ENCODE measurements around the gene TGM6. TPM values are rescaled to one million over a fixed set of nuclear protein-coding genes. Genes with fewer than 3 reads are reported as not detected.

The TGM6 gene
- total RNA-seq, 1 experiment from 2014 or later: not detected

GRCh38 chr20:2453792-2454191 is 73.1 kb downstream of the TGM6 start:
- Histone ChIP-seq H3K79me1 (ENCODE audit: insufficient read depth, low read depth, low read length, poor library complexity, severe bottlenecking) (no peaks in the 10 kb centered on the region), H3K9me3 (ENCODE audit: control insufficient read depth, low read depth, low read length) (no peaks in the 10 kb centered on the region), H2AK5ac (ENCODE audit: insufficient read length, low read length) (no peak overlapping the region), H2AFZ (ENCODE audit: low read length) (no peak overlapping the region), H3K4me1 (ENCODE audit: insufficient read depth, low read length) (no peaks in the 10 kb centered on the region), H3K9ac (ENCODE audit: extremely low read depth, insufficient read length, low read length) (no peak overlapping the region), H4K5ac (ENCODE audit: insufficient read length, low read depth, low read length) (no peak overlapping the region), H2BK120ac (ENCODE audit: low read depth, low read length, poor library complexity, severe bottlenecking) (no peak overlapping the region), H3K4ac (ENCODE audit: low read depth, low read length) (no peak overlapping the region), H3T11ph (ENCODE audit: low read length) (no peak overlapping the region), H3K14ac (ENCODE audit: insufficient read depth, low read length) (no peak overlapping the region), H4K91ac (ENCODE audit: insufficient read length, low read depth, low read length) (no peak overlapping the region), H2BK15ac (ENCODE audit: low read depth, low read length) (no peak overlapping the region), H3K23ac (ENCODE audit: insufficient read length, low read depth, low read length) (no peak overlapping the region), H2BK20ac (ENCODE audit: low read depth, low read length, poor library complexity, severe bottlenecking) (no peak overlapping the region), H4K20me1 (ENCODE audit: control insufficient read depth, insufficient read depth, insufficient read length) (no peaks in the 10 kb centered on the region), H3K27ac (ENCODE audit: insufficient read length, low read depth, low read length) (no peak overlapping the region), H2BK5ac (ENCODE audit: insufficient read length, low read length) (no peak overlapping the region), H3K79me2 (ENCODE audit: insufficient read depth, low read length) (no peaks in the 10 kb centered on the region), H3K27me3 (ENCODE audit: insufficient read depth, low read length) (no peaks in the 10 kb centered on the region), H2BK12ac (ENCODE audit: insufficient read length, low read depth, low read length) (no peak overlapping the region), H3K4me2 (ENCODE audit: insufficient read depth, insufficient read length, low read length) (no peak overlapping the region), H3K56ac (ENCODE audit: insufficient read length, low read depth, low read length) (no peak overlapping the region), H3K23me2 (ENCODE audit: insufficient read length, low read depth, low read length, poor library complexity, severe bottlenecking) (no peaks in the 10 kb centered on the region), H4K8ac (replicated peaks; ENCODE audit: insufficient read length, low read depth, low read length) (no peak overlapping the region), H3K18ac (ENCODE audit: insufficient read length, low read depth, low read length) (no peak overlapping the region)
- Mint-ChIP-seq H3K4me3 (no peak overlapping the region), H3K36me3 (ENCODE audit: insufficient read depth in 1 of 3, low read depth in 3 of 3) (peaks cover 0 to 3% (median 1%) of the 10 kb centered on the region in 3 experiments; a peak in 3 of 7 replicates), H3K27me3 (ENCODE audit: low read depth) (no peaks in the 10 kb centered on the region), H3K4me1 (no peaks in the 10 kb centered on the region), H3K27ac (no peak overlapping the region), H3K9me3 (no peaks in the 10 kb centered on the region)
- WGBS (ENCODE audit: extremely low coverage, insufficient read length, low lambda C conversion rate): no CpG with 5 or more reads among the region's 3 CpGs
- no peak for DNase-seq
- no peak for TF ChIP-seq CTCF (conservative IDR thresholded peaks at IDR 0.05)

All from H9 (cell line).